Endothelial cell of umbilical vein (primary cell): ENCODE data around the gene DHX29. TPM values are rescaled to one million over a fixed set of nuclear protein-coding genes. Genes with fewer than 3 reads are reported as not detected.

Source experiments
- BruUV-seq: library from RNA; stranded (reverse); fragments of 400-500 nt; replicated peaks from 2 replicates; lab custom pipeline; 2021; lab: Mats Ljungman, UMichigan
- CTCF ChIA-PET: fragments of 300-600, 350-600 bp; sonication (Branson Sonifier 250); formaldehyde crosslinking; loops from one replicate; lab custom pipeline; 2021; ENCODE audit warnings: antibody characterized with exemption, inconsistent platforms; lab: Charles Lee
- POLR2A ChIA-PET: fragments of 300-600, 350-600 bp; sonication (Branson Sonifier 250); formaldehyde crosslinking; loops from one replicate; lab custom pipeline; 2021; ENCODE audit warnings: antibody characterized with exemption, inconsistent platforms; lab: Charles Lee
- DNase-seq: peaks from one replicate; pipeline ENCODE4 v3.0.0-alpha.2; 2011; ENCODE audit warnings: low read depth, low spot score
- FAIRE-seq: peaks from 2 replicates; lab custom pipeline; 2011; peaks lifted over from hg19 to GRCh38; lab: Jason Lieb, UNC
- H2AFZ ChIP-seq: 2 replicates; pipeline ENCODE4 v1.6.0; 2012; ENCODE audit warnings: low read depth, low read length, control low read depth, inconsistent platforms
- H3K27ac ChIP-seq: 2 replicates; pipeline ENCODE4 v1.5.1; 2011; ENCODE audit warnings: low read depth, mild to moderate bottlenecking, control low read depth, low read length, moderate library complexity; ENCODE audit not compliant: insufficient read depth
- H3K27me3 ChIP-seq, 2 experiments: 2 replicates each; pipeline versions ENCODE4 v1.6.0 to v1.6.1; 2011; ENCODE audit warnings: low read length in 2 of 2, mixed read lengths in 1 of 2; ENCODE audit not compliant: control insufficient read depth in 2 of 2, insufficient read depth in 2 of 2
- H3K36me3 ChIP-seq, 2 experiments: 2 replicates in 1 of 2; 3 replicates in 1 of 2; pipeline ENCODE4 v1.5.1; 2011; ENCODE audit warnings: low read length in 2 of 2, mild to moderate bottlenecking in 1 of 2, moderate library complexity in 1 of 2; ENCODE audit not compliant: control insufficient read depth in 2 of 2, insufficient read depth in 2 of 2; ENCODE audit errors: extremely low read depth in 1 of 2
- H3K4me1 ChIP-seq: 3 replicates; pipeline ENCODE4 v1.5.1; 2011; ENCODE audit warnings: mild to moderate bottlenecking, low read length; ENCODE audit not compliant: control insufficient read depth, insufficient read depth; ENCODE audit errors: extremely low read depth
- H3K4me2 ChIP-seq: 2 replicates; pipeline ENCODE4 v1.6.1; 2011; ENCODE audit warnings: low read length, control low read depth, mixed read lengths; ENCODE audit not compliant: insufficient read depth
- H3K4me3 ChIP-seq, 3 experiments: fragments of 200-600 bp in 1 of 3; sonication (generic), shearing (Covaris generic) in 1 of 3; replicated peaks in 1 of 3; 2 replicates each; pipeline ENCODE4 v1.5.1; 2011 to 2016; ENCODE audit warnings: control low read depth in 3 of 3, low read length in 3 of 3, mild to moderate bottlenecking in 2 of 3, inconsistent platforms in 1 of 3, low read depth in 1 of 3, moderate library complexity in 1 of 3; ENCODE audit not compliant: insufficient read depth in 1 of 3
- H3K79me2 ChIP-seq: 2 replicates; pipeline ENCODE4 v1.6.0; 2012; ENCODE audit warnings: low read length, inconsistent platforms; ENCODE audit not compliant: control insufficient read depth, insufficient read depth
- H3K9ac ChIP-seq: replicated peaks from 2 replicates; pipeline ENCODE3; 2011; ENCODE audit warnings: low read length, control low read depth; ENCODE audit not compliant: insufficient read depth; ENCODE audit errors: extremely low read depth
- H3K9me1 ChIP-seq: replicated peaks from 3 replicates; pipeline ENCODE4 v1.6.0; 2011; ENCODE audit warnings: mild to moderate bottlenecking, low read length; ENCODE audit not compliant: control insufficient read depth, insufficient read depth; ENCODE audit errors: extremely low read depth
- H3K9me3 ChIP-seq: replicated peaks from 2 replicates; pipeline ENCODE4 v1.5.1; 2012; ENCODE audit warnings: low read length, inconsistent platforms; ENCODE audit not compliant: control insufficient read depth, insufficient read depth
- H4K20me1 ChIP-seq: replicated peaks from 2 replicates; pipeline ENCODE3; 2011; ENCODE audit warnings: mild to moderate bottlenecking, low read length; ENCODE audit not compliant: control insufficient read depth, insufficient read depth; ENCODE audit errors: extremely low read depth
- FOS ChIP-seq: IDR thresholded peaks from 2 replicates; pipeline ENCODE4 v1.6.1; 2011; ENCODE audit warnings: mild to moderate bottlenecking, low read length, moderate library complexity, borderline replicate concordance; ENCODE audit not compliant: insufficient read depth
- MYC ChIP-seq: IDR thresholded peaks from one replicate; pipeline ENCODE4 v1.6.1; 2011; ENCODE audit warnings: mild to moderate bottlenecking, low read depth, low read length
- dilution Hi-C: fragments of 300-500 bp; cut with MboI; formaldehyde crosslinking; loops from one replicate; pipeline ENCODE4 v1.15.0; 2019; ENCODE audit warnings: low sequenced_read_pairs; ENCODE audit not compliant: extremely low pct_ligation_motif_present
- intact Hi-C: fragments of 100-400 bp; cut with micrococcal nuclease; formaldehyde crosslinking; loops from one replicate; pipeline ENCODE4 v1.10.0; 2022
- polyA plus RNA-seq, 4 experiments: library from polyadenylated mRNA; depleted of rRNA in 3 of 4; stranded (reverse) in 3 of 4; unstranded in 1 of 4; fragments of >200 nt; gene quantifications; 2 replicates each; pipeline versions ENCODE4 v1.2.1 to v1.2.3, GENCODE V29; 2011 to 2012; ENCODE audit warnings: missing spikeins in 1 of 4
- total RNA-seq: library from RNA; stranded (reverse); gene quantifications from 2 replicates; pipeline ENCODE4 v1.2.3, GENCODE V29; 2021
- TF ChIP-seq, protein P1 (sequence below), 2 donors: IDR thresholded peaks; 1 replicate in 1 of 2; 2 replicates in 1 of 2; pipeline ENCODE4 v1.5.1; 2011; ENCODE audit warnings: low read length in 2 of 2, mild to moderate bottlenecking in 2 of 2, moderate library complexity in 2 of 2, control low read depth in 1 of 2, inconsistent platforms in 1 of 2, low read depth in 1 of 2; ENCODE audit not compliant: insufficient read depth in 1 of 2; ENCODE audit errors: extremely low read depth in 1 of 2

The DHX29 gene
- total and polyA plus RNA-seq, 2 donors (not counting 3 experiments of a cell fraction or from before 2014, with no cell fraction given) = 4.7 to 32.8 TPM

DNA sequence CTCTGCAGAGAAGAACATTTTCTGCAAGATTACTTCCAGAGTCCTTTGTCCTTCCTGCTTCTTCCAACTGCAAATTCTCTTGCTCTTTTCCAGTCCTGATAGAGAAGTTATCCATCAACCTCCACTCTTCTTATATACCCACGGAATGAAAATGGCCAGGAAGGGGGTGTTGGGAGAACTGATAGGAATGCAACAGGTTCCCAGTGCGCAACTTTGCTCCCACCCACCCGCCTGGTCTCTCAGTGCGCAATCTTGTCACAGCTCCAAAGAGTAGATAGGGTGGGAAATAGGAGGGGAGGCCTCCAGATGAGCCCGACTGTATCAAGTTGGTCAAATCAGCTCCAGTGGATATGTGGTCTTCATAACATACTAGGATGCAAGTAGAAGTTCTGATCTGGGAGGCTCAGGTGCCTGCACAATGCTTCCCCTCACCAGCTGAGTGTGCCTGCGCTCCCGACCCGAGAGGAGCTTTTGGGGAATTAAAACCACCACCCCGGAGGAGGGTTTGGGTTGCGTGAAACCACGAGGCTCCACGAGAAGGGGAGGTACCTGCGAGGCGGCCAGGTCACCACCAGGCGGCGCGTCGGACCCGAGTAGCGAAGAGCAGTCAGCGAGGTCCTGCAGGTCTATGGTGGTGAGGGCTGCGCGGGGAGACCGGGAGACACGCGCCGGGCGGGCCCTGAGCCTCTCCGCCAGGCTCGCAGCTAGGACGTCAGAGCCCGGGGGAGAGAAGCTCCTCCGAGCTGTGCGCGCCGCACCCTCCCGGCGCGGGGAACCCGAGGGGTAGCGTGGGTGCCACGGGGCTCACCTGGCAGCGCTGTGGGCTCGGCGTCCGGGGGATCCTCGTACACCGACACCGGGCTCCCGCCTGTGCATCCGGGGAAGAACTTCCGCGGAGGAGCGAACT lies 81.2 kb downstream of the DHX29 start:
- Histone ChIP-seq H3K4me1 (peaks cover 8% of the 10 kb centered on the region), H2AFZ (peak overlapping the region; percentile 58), H3K9ac (no peak overlapping the region), H3K27me3 (peaks cover 84 to 95% of the 10 kb centered on the region in 2 experiments), H3K9me1 (no peaks in the 10 kb centered on the region), H3K36me3 (no peaks in the 10 kb centered on the region), H4K20me1 (no peaks in the 10 kb centered on the region), H3K9me3 (no peaks in the 10 kb centered on the region), H3K27ac (no peak overlapping the region), H3K4me2 (peak overlapping the region; percentile 57), H3K79me2 (no peaks in the 10 kb centered on the region), H3K4me3 (peak overlapping the region in 1 of 3 experiments; percentile 25)
- POLR2A ChIA-PET = no interaction called here
- intact Hi-C loops (loop anchor here (5.0 kb wide), 2 partner anchors 466 to 1591 kb away; partner anchors contain the start of gene MAP3K1), dilution Hi-C loops (no loop called here)
- peak; percentile 51 for DNase-seq
- peak; percentile 47 for FAIRE-seq
- CTCF ChIA-PET = interaction anchor here (0.9 to 1.8 kb wide), 3 partner anchors 9 to 39 kb away, joined by 4 to 7 read pairs (median 4); no protein-coding TSS in a partner anchor
- TF ChIP-seq, protein P1, sequence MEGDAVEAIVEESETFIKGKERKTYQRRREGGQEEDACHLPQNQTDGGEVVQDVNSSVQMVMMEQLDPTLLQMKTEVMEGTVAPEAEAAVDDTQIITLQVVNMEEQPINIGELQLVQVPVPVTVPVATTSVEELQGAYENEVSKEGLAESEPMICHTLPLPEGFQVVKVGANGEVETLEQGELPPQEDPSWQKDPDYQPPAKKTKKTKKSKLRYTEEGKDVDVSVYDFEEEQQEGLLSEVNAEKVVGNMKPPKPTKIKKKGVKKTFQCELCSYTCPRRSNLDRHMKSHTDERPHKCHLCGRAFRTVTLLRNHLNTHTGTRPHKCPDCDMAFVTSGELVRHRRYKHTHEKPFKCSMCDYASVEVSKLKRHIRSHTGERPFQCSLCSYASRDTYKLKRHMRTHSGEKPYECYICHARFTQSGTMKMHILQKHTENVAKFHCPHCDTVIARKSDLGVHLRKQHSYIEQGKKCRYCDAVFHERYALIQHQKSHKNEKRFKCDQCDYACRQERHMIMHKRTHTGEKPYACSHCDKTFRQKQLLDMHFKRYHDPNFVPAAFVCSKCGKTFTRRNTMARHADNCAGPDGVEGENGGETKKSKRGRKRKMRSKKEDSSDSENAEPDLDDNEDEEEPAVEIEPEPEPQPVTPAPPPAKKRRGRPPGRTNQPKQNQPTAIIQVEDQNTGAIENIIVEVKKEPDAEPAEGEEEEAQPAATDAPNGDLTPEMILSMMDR (IDR thresholded peaks at IDR 0.05; ENCODE audit: extremely low read depth in 1 of 2, insufficient read depth in 1 of 2, low read depth in 1 of 2, low read length in 2 of 2) = peak; percentile 75 to 77
- TF ChIP-seq FOS (no peak), MYC (no peak)
- no TSS peak for BruUV-seq
